Upper lobe of right lung (tissue), 1 donor: ENCODE results near the gene OR10A2. TPM values are rescaled to one million over a fixed set of nuclear protein-coding genes. Genes with fewer than 3 reads are reported as not detected.

Experiments used
- ATAC-seq: fragments of 200-7000 bp; cut with Tn5 transposase; one replicate; pipeline ENCODE4 v1.9.1; 2020; ENCODE audit warnings: mild to moderate bottlenecking, moderate library complexity
- DNase-seq: peaks from one replicate; pipeline ENCODE4 v3.0.0-alpha.2; 2020
- H3K27ac ChIP-seq: fragments of 200-600 bp; one replicate; pipeline ENCODE4 v1.8.0; 2022
- H3K27me3 ChIP-seq: fragments of 200-600 bp; one replicate; pipeline ENCODE4 v1.8.0; 2022; ENCODE audit warnings: mild to moderate bottlenecking
- H3K36me3 ChIP-seq: fragments of 200-600 bp; one replicate; pipeline ENCODE4 v1.8.0; 2022
- H3K4me1 ChIP-seq: fragments of 200-600 bp; one replicate; pipeline ENCODE4 v1.8.0; 2022
- H3K4me3 ChIP-seq: fragments of 200-600 bp; one replicate; pipeline ENCODE4 v1.8.0; 2022; ENCODE audit warnings: mild to moderate bottlenecking
- H3K9me3 ChIP-seq: fragments of 200-600 bp; one replicate; pipeline ENCODE4 v1.8.0; 2022
- CTCF ChIP-seq: fragments of 200-600 bp; IDR thresholded peaks from one replicate; pipeline ENCODE4 v1.8.0; 2022; ENCODE audit warnings: antibody characterized with exemption
- intact Hi-C: fragments of 100-400 bp; cut with DNase I; formaldehyde crosslinking; loops from one replicate; pipeline ENCODE4 v1.11.0; 2022
- total RNA-seq: library from RNA; stranded (reverse); fragmentation: NEBNext Ultra II Directional; extraction: Animal tissue kit (Norgen Biotek cat#: 25700); gene quantifications from one replicate; pipeline ENCODE4 v1.2.1, GENCODE V29; 2021
- donor health status: DM: no; HTN: yes; CAD: no; lungs with severe emphysema.

Gene OR10A2
- total RNA-seq, 1 donor from 2014 or later: not detected

- DNase-seq (no peak), ATAC-seq (no peak)
- no peaks in the 10 kb centered on the region for H3K4me1 ChIP-seq
- intact Hi-C loops: no loop called here
- H3K36me3 ChIP-seq: no peaks in the 10 kb centered on the region
- no peak for TF ChIP-seq CTCF
- no peak overlapping the region for H3K27ac ChIP-seq
- H3K9me3 ChIP-seq: no peaks in the 10 kb centered on the region
- H3K4me3 ChIP-seq: no peak overlapping the region
- no peaks in the 10 kb centered on the region for H3K27me3 ChIP-seq
Observed at GRCh38 chr11:6888830-6889229, 26.0 kb downstream of the OR10A2 start.

GRCh38 chr11:6889835-6890234, 27.0 kb downstream of the OR10A2 start:
- DNase-seq (no peak), ATAC-seq (no peak)
- Histone ChIP-seq H3K4me3 (no peak overlapping the region), H3K36me3 (no peaks in the 10 kb centered on the region), H3K9me3 (no peaks in the 10 kb centered on the region), H3K27me3 (no peaks in the 10 kb centered on the region), H3K27ac (no peak overlapping the region), H3K4me1 (no peaks in the 10 kb centered on the region)
- TF ChIP-seq CTCF: no peak
- intact Hi-C loops: no loop called here

GRCh38 chr11:6892400-6892799, 29.5 kb downstream of the OR10A2 start, which contains the start of gene OR2D2:
TSS of gene OR2D2 (minus strand) at chr11:6892500. CDS start at chr11:6892500, 0 bp downstream.
- Histone ChIP-seq H3K27ac (no peak within 1 kb of the TSS), H3K27me3 (no peaks in the 10 kb centered on the region), H3K4me3 (no peak within 1 kb of the TSS), H3K4me1 (no peaks in the 10 kb centered on the region), H3K36me3 (no peaks in the 10 kb centered on the region), H3K9me3 (no peaks in the 10 kb centered on the region)
- DNase-seq (no peak), ATAC-seq (no peak)
- TF ChIP-seq CTCF: no peak
- intact Hi-C loops: no loop called here

GRCh38 chr11:6894097-6894496, 31.2 kb downstream of the OR10A2 start:
- no peaks in the 10 kb centered on the region for H3K36me3 ChIP-seq
- DNase-seq: no peak
- no peak overlapping the region for H3K4me3 ChIP-seq
- H3K27me3 ChIP-seq: no peaks in the 10 kb centered on the region
- ATAC-seq: no peak
- intact Hi-C loops: no loop called here
- H3K27ac ChIP-seq: no peak overlapping the region
- H3K9me3 ChIP-seq: no peaks in the 10 kb centered on the region
- H3K4me1 ChIP-seq: no peaks in the 10 kb centered on the region
- TF ChIP-seq CTCF: no peak

- H3K36me3 ChIP-seq: no peaks in the 10 kb centered on the region
- H3K4me1 ChIP-seq: no peaks in the 10 kb centered on the region
- DNase-seq: no peak
- no peak overlapping the region for H3K4me3 ChIP-seq
- ATAC-seq: no peak
- H3K27ac ChIP-seq: no peak overlapping the region
- TF ChIP-seq CTCF: no peak
- intact Hi-C loops: no loop called here
- H3K27me3 ChIP-seq: no peaks in the 10 kb centered on the region
- no peaks in the 10 kb centered on the region for H3K9me3 ChIP-seq
Observed at GRCh38 chr11:6895010-6895409, 32.2 kb downstream of the OR10A2 start.

- H3K27me3 ChIP-seq: no peaks in the 10 kb centered on the region
- H3K4me3 ChIP-seq: no peak overlapping the region
- TF ChIP-seq CTCF: no peak
- H3K4me1 ChIP-seq: no peaks in the 10 kb centered on the region
- DNase-seq (no peak), ATAC-seq (no peak)
- no peaks in the 10 kb centered on the region for H3K9me3 ChIP-seq
- intact Hi-C loops: no loop called here
- H3K36me3 ChIP-seq: no peaks in the 10 kb centered on the region
- no peak overlapping the region for H3K27ac ChIP-seq
Observed at GRCh38 chr11:6898911-6899310, 36.1 kb downstream of the OR10A2 start.
